Stimulated activated CD8-positive, alpha-beta memory T cell treated with anti-CD3 and anti-CD28 coated beads, Interleukin-15, amount 100 ng/mL, for 1 hour (primary cell): ENCODE measurements around the gene YIPF7.
A peak's percentile ranks its signal among the peaks of the same experiment; 100 is the strongest.

Experiments
- DNase-seq: peaks from one replicate; pipeline ENCODE4 v3.0.0-alpha.2; 2020; ENCODE audit warnings: low read depth

YIPF7 gene

GRCh38 chr4:44651425-44651824, at the start of gene YIPF7:
Gene YIPF7 (minus strand): TSS chr4:44651625. CDS start chr4:44650100, 1,525 bp downstream.
- DNase-seq = no peak

- no peak for DNase-seq
Observed at GRCh38 chr4:44701037-44701436, 49.6 kb upstream of the YIPF7 start.

- no peak for DNase-seq
Observed at GRCh38 chr4:44700427-44700826, 49.0 kb upstream of the YIPF7 start.

- DNase-seq = no peak
Observed at GRCh38 chr4:44684648-44685047, 33.2 kb upstream of the YIPF7 start.

GRCh38 chr4:44679060-44679459, 27.6 kb upstream of the YIPF7 start:
- DNase-seq = no peak

- peak; percentile 75 for DNase-seq
Observed at GRCh38 chr4:44678094-44679041, 26.9 kb upstream of the YIPF7 start, which contains the start of gene GUF1. Gene GUF1 (plus strand): TSS chr4:44678420. CDS start chr4:44678623, 203 bp downstream.

GRCh38 chr4:44675366-44675765, 23.9 kb upstream of the YIPF7 start:
- DNase-seq = no peak

GRCh38 chr4:44674471-44674870, 23.0 kb upstream of the YIPF7 start:
- no peak for DNase-seq

- DNase-seq = no peak
Observed at GRCh38 chr4:44671636-44672035, 20.2 kb upstream of the YIPF7 start.

- DNase-seq = no peak
Observed at GRCh38 chr4:44670506-44671199, 19.2 kb upstream of the YIPF7 start.

GRCh38 chr4:44668526-44668925, 17.1 kb upstream of the YIPF7 start:
- DNase-seq = no peak

- DNase-seq = no peak
Observed at GRCh38 chr4:44663539-44664263, 12.3 kb upstream of the YIPF7 start.

GRCh38 chr4:44662623-44663005, 11.2 kb upstream of the YIPF7 start:
- no peak for DNase-seq

GRCh38 chr4:44661940-44662622, 10.7 kb upstream of the YIPF7 start:
- DNase-seq = no peak

- DNase-seq = no peak
Observed at GRCh38 chr4:44660396-44660795, 9.0 kb upstream of the YIPF7 start.

GRCh38 chr4:44652002-44652401, 577 bp upstream of the YIPF7 start:
- DNase-seq = no peak

GRCh38 chr4:44646151-44646550, 5.3 kb downstream of the YIPF7 start:
- no peak for DNase-seq

GRCh38 chr4:44638091-44638490, 13.3 kb downstream of the YIPF7 start:
- DNase-seq = no peak

- DNase-seq = no peak
Observed at GRCh38 chr4:44632733-44633132, 18.7 kb downstream of the YIPF7 start.

GRCh38 chr4:44632089-44632488, 19.3 kb downstream of the YIPF7 start:
- DNase-seq = no peak

- DNase-seq = no peak
Observed at GRCh38 chr4:44629280-44629866, 22.1 kb downstream of the YIPF7 start.
